ENCODE data around the gene PFAS.
"Not testable (repeated sequence)": the region's sequence is repeated elsewhere in the genome, so short reads cannot be mapped to it uniquely, and the experiment has no call there.

Gene PFAS

GRCh38 chr17:8226536-8227237 is 22.4 kb upstream of the PFAS start:
- DNase-seq, result no peak

- no peak for DNase-seq
Observed at GRCh38 chr17:8227238-8227581, 21.9 kb upstream of the PFAS start.

- DNase-seq, result no peak
Observed at GRCh38 chr17:8231701-8232100, 17.4 kb upstream of the PFAS start.

- DNase-seq, result no peak
Observed at GRCh38 chr17:8234361-8235270, 14.5 kb upstream of the PFAS start.

- DNase-seq, result no peak
Observed at GRCh38 chr17:8235676-8236075, 13.4 kb upstream of the PFAS start.

- DNase-seq, result no peak
Observed at GRCh38 chr17:8237175-8237574, 11.9 kb upstream of the PFAS start.

- DNase-seq, result no peak
Observed at GRCh38 chr17:8237886-8238285, 11.2 kb upstream of the PFAS start.

GRCh38 chr17:8243827-8244226 is 5.3 kb upstream of the PFAS start:
- no peak for DNase-seq

- DNase-seq, result no peak
Observed at GRCh38 chr17:8244768-8245167, 4.3 kb upstream of the PFAS start.

GRCh38 chr17:8249621-8250500 is 772 bp downstream of the PFAS start:
- DNase-seq, result no peak

GRCh38 chr17:8251411-8251810 is 2.3 kb downstream of the PFAS start:
- not testable (repeated sequence) for DNase-seq

GRCh38 chr17:8253801-8254200 is 4.7 kb downstream of the PFAS start:
- DNase-seq, result no peak

GRCh38 chr17:8254881-8255280 is 5.8 kb downstream of the PFAS start:
- DNase-seq, result no peak

GRCh38 chr17:8255499-8255898 is 6.4 kb downstream of the PFAS start:
- DNase-seq, result no peak

GRCh38 chr17:8256291-8256690 is 7.2 kb downstream of the PFAS start:
- no peak for DNase-seq

- no peak for DNase-seq
Observed at GRCh38 chr17:8256691-8257090, 7.6 kb downstream of the PFAS start.

- DNase-seq, result no peak
Observed at GRCh38 chr17:8257801-8258200, 8.7 kb downstream of the PFAS start.

- DNase-seq, result no peak
Observed at GRCh38 chr17:8264320-8264719, 15.2 kb downstream of the PFAS start.

GRCh38 chr17:8264836-8265542 is 15.9 kb downstream of the PFAS start:
- DNase-seq, result no peak

GRCh38 chr17:8266648-8267479 is 17.8 kb downstream of the PFAS start:
- DNase-seq, result no peak

- DNase-seq, result no peak
Observed at GRCh38 chr17:8267480-8268147, 18.5 kb downstream of the PFAS start.
